Measurements from ENCODE around the gene ELF5.

Gene ELF5

DNA sequence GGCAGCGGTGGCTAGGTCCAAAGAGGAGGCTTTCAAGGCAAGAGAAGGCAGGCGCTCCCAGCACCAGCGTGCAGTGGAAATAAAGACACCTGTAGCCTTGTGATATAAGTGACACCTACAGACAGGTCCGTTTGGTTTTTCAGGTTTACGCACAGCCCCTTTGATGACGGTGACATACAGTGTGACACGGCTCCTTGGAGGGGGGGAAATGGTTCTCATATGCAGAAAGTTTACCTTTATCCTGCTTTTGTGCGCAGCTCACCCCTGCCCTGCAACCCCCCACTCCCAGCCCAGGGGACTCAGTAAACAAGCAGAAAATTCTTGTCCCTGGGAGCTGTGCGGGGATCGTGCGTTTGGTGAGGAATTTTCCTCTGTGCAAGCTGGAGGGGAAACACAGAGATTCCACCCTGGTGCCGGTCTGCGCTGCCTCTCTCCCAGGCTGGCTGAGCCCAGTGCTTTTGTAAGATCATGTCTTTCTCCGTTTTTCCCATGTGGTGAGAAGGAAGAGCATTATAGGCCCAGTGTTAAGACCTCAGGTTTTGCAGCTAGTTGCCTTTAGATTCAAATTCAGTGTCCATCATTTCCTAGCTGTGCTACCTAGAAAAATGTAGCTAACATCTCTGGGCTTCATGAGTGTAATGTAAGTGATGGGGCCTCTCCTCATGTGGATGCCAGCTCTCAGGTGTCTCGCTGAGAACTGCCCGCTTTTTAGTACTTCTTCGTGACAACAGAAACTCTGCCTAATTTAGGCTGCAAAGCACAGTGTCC lies at the start of gene ELF5:
ELF5 (minus strand) TSS at position 113 of the 768 bp plus-strand sequence. CDS start 8,045 bp downstream, outside the sequence.
- no peak for TF ChIP-seq CTCF (IDR thresholded peaks at IDR 0.05; ENCODE audit: borderline replicate concordance, control extremely low read depth, extremely low read depth, insufficient read depth, missing control alignments)
- no peak for DNase-seq (ENCODE audit: low spot score)
- in situ Hi-C loops (cut with MboI; ENCODE audit: low sequenced_read_pairs, unreplicated experiment): no loop called here

DNA sequence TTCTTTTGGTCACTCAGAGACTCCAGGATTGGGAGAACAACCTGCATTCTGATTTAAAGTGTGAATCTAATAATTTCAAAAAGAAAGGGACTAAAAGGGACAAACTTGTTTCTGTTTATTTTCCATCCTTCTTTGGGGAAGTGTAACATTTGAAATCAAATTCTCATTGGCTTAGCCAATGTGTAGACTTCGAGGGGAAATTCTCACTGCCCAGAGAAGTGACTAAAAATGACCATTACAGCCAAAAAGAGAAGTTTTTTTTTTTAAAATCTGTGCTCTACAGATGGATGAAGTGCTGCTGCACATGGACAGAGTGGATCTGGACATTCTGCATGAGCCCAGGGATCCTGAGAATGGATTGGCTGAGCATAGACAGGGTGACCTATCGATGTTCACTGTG lies 49.4 kb upstream of the ELF5 start:
- in situ Hi-C loops (cut with MboI; ENCODE audit: low sequenced_read_pairs, unreplicated experiment): no loop called here
- TF ChIP-seq CTCF (IDR thresholded peaks at IDR 0.05; ENCODE audit: borderline replicate concordance, control extremely low read depth, extremely low read depth, insufficient read depth, missing control alignments): no peak
- no peak for DNase-seq (ENCODE audit: low spot score)

DNA sequence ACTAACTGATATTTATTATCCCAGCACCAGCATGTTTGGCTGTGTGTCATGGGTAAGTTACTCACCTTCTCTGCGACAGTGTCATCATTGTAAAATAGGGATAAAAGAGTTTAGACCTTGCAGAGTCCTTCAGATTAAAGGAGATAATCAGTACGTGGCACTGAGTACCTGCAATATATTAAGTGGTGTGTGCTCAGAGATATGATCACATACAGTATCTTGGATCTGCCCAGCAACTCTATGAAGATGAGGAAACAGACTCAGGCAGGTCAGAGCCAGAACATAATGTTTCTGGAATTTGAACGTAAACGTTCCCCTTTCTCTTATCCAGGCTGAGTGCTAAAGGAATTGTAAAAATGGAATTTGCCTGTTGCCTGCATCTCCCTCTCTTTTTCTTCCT lies 46.9 kb upstream of the ELF5 start:
- DNase-seq (ENCODE audit: low spot score): no peak
- no peak for TF ChIP-seq CTCF (IDR thresholded peaks at IDR 0.05; ENCODE audit: borderline replicate concordance, control extremely low read depth, extremely low read depth, insufficient read depth, missing control alignments)
- in situ Hi-C loops (cut with MboI; ENCODE audit: low sequenced_read_pairs, unreplicated experiment): no loop called here

- DNase-seq (ENCODE audit: low spot score): no peak
- in situ Hi-C loops (cut with MboI; ENCODE audit: low sequenced_read_pairs, unreplicated experiment): no loop called here
- TF ChIP-seq CTCF (IDR thresholded peaks at IDR 0.05; ENCODE audit: borderline replicate concordance, control extremely low read depth, extremely low read depth, insufficient read depth, missing control alignments): no peak
Measured at GRCh38 chr11:34558673-34559072, 45.1 kb upstream of the ELF5 start.

GRCh38 chr11:34558211-34558610 lies 44.6 kb upstream of the ELF5 start:
- in situ Hi-C loops (cut with MboI; ENCODE audit: low sequenced_read_pairs, unreplicated experiment): no loop called here
- DNase-seq (ENCODE audit: low spot score): no peak
- TF ChIP-seq CTCF (IDR thresholded peaks at IDR 0.05; ENCODE audit: borderline replicate concordance, control extremely low read depth, extremely low read depth, insufficient read depth, missing control alignments): no peak

DNA sequence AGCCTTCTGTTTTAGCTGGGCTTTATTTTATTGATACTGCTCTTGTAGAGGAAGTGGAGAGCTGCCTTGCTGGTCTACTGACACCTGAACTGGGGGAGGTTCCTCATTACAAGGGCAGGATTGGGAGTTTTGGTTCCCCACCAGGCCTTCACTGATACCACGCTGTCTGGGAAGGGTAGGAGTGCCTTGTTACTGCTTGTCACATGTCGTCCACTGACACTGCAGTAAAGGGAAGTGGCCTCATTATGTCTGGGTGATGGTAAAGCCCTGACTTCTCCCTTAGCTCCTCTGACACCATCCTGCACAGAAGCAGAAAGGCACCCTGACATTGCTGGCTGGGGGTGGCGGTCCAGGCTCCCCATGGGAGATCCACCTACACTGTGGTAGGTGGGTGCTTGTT lies 38.7 kb upstream of the ELF5 start:
- TF ChIP-seq CTCF (IDR thresholded peaks at IDR 0.05; ENCODE audit: borderline replicate concordance, control extremely low read depth, extremely low read depth, insufficient read depth, missing control alignments): no peak
- DNase-seq (ENCODE audit: low spot score): no peak
- in situ Hi-C loops (cut with MboI; ENCODE audit: low sequenced_read_pairs, unreplicated experiment): no loop called here

Data from GM13976 (cell line).